ENCODE results near the gene DNLZ.

The DNLZ gene

DNA sequence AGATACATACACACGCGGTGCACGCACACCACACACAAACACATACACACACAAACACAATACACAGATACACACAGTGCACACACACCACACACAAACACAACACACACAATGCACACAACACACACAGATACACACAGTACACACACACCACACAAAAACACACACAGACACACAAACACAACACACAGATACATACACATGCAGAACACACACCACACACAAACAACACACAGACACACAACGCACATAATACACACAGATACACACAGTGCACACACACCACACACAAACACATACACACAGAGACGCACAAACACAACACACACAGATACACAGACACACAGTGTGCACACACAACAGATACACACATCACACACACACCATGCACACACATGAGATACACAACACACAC is 53.7 kb downstream of the DNLZ start:
- H3K4me3 ChIP-seq (ENCODE audit: low read length) = no peak overlapping the region; the same call in 1 of the 2 replicates
- H3K79me2 ChIP-seq (ENCODE audit: control insufficient read depth, low read length) = no peaks in the 10 kb centered on the region
- H4K20me1 ChIP-seq (ENCODE audit: control insufficient read depth, insufficient read depth, low read depth, low read length) = no peaks in the 10 kb centered on the region
- H3K27me3 ChIP-seq (ENCODE audit: control insufficient read depth, low read length) = peaks cover 2% of the 10 kb centered on the region; the same call in 1 of the 2 replicates
- peaks cover 42% of the 10 kb centered on the region for H3K4me1 ChIP-seq (ENCODE audit: control insufficient read depth, low read length)
- H3K4me2 ChIP-seq (ENCODE audit: low read length) = peak overlapping the region; percentile 43
- no peaks in the 10 kb centered on the region for H3K36me3 ChIP-seq (ENCODE audit: control insufficient read depth, low read length)
- TF ChIP-seq EZH2phosphoT487 (IDR thresholded peaks at IDR 0.05; ENCODE audit: borderline replicate concordance, low read length) = no peak
- no peak for TF ChIP-seq CTCF (IDR thresholded peaks at IDR 0.05; ENCODE audit: low read depth, low read length, poor library complexity, severe bottlenecking)
- no peak overlapping the region for H3K27ac ChIP-seq (ENCODE audit: low read depth, low read length)
- no peaks in the 10 kb centered on the region for H3K9me2 ChIP-seq (replicated peaks; ENCODE audit: control insufficient read depth, low read length)
- peaks cover 17% of the 10 kb centered on the region for H3F3A ChIP-seq (ENCODE audit: control insufficient read depth, insufficient read depth)
- peaks cover 17% of the 10 kb centered on the region; the same call in 1 of the 2 replicates for H3K9me3 ChIP-seq (ENCODE audit: control insufficient read depth, insufficient read depth, low read length)
